Smooth muscle cell (in vitro differentiated cells): ENCODE data around the gene SPG7. TPM values are rescaled to one million over a fixed set of nuclear protein-coding genes. Genes with fewer than 3 reads are reported as not detected.

Experiments used
- DNase-seq: peaks from one replicate; lab custom pipeline; 2025; ENCODE audit not compliant: unreplicated experiment; lab: John Stamatoyannopoulos, UW
- H2AFZ ChIP-seq: fragments of 200-600 bp; sonication (generic); 2 replicates; pipeline ENCODE4 v1.6.0; 2016; ENCODE audit warnings: antibody characterized with exemption, low read depth, mild to moderate bottlenecking
- H3F3A ChIP-seq: fragments of 200-600 bp; sonication (generic); 2 replicates; pipeline ENCODE4 v1.6.0; 2017; ENCODE audit warnings: antibody characterized with exemption, low read depth
- H3K27ac ChIP-seq: fragments of 200-600 bp; sonication (generic); 2 replicates; pipeline ENCODE4 v1.5.1; 2016; ENCODE audit warnings: low read depth, mild to moderate bottlenecking
- H3K27me3 ChIP-seq: fragments of 200-600 bp; sonication (generic); 2 replicates; pipeline ENCODE4 v1.6.1; 2016; ENCODE audit warnings: low read depth, mild to moderate bottlenecking
- H3K36me3 ChIP-seq: fragments of 200-600 bp; sonication (generic); 2 replicates; pipeline ENCODE4 v1.5.1; 2016; ENCODE audit warnings: low read depth
- H3K4me1 ChIP-seq: fragments of 200-600 bp; sonication (generic); 2 replicates; pipeline ENCODE4 v1.5.1; 2016; ENCODE audit warnings: low read depth
- H3K4me2 ChIP-seq: fragments of 200-600 bp; sonication (generic); 2 replicates; pipeline ENCODE4 v1.6.0; 2016; ENCODE audit warnings: mild to moderate bottlenecking
- H3K4me3 ChIP-seq: fragments of 200-600 bp; sonication (generic); 2 replicates; pipeline ENCODE4 v1.5.1; 2016; ENCODE audit warnings: mild to moderate bottlenecking
- H3K79me2 ChIP-seq: fragments of 200-600 bp; sonication (generic); 2 replicates; pipeline ENCODE4 v1.6.0; 2016; ENCODE audit warnings: low read depth, mild to moderate bottlenecking
- H3K9ac ChIP-seq: fragments of 200-600 bp; sonication (generic); 2 replicates; pipeline ENCODE4 v1.6.0; 2016; ENCODE audit warnings: low read depth
- H3K9me3 ChIP-seq: fragments of 200-600 bp; sonication (generic); replicated peaks from 2 replicates; pipeline ENCODE4 v1.5.1; 2016; ENCODE audit warnings: low read depth
- H4K20me1 ChIP-seq: fragments of 200-600 bp; sonication (generic); 2 replicates; pipeline ENCODE4 v1.6.0; 2016; ENCODE audit warnings: low read depth
- CTCF ChIP-seq: fragments of 200-600 bp; sonication (generic); IDR thresholded peaks from 2 replicates; pipeline ENCODE4 v1.5.1; 2017; ENCODE audit warnings: borderline replicate concordance, mild to moderate bottlenecking, antibody characterized with exemption; ENCODE audit not compliant: insufficient read depth, poor library complexity, severe bottlenecking
- WGBS: methylation state at CpG from one replicate; pipeline ENCODE4 v1.1.7; 2016; ENCODE audit warnings: low lambda C conversion rate; 5-methylcytosine and 5-hydroxymethylcytosine counted together
- polyA plus RNA-seq: library from polyadenylated mRNA; unstranded; fragments of >200 nt; fragmentation: Nextera tagmentation; extraction: Ambion mirVana; gene quantifications from 2 replicates; pipeline ENCODE4 v1.2.1, GENCODE V29; 2016
- total RNA-seq: library from RNA; depleted of rRNA; stranded (reverse); fragments of >200 nt; gene quantifications from 2 replicates; pipeline ENCODE4 v1.2.3, GENCODE V29; 2014

SPG7 gene
- total and polyA plus RNA-seq, 2 experiments from 2014 or later = 49.3 to 61.4 TPM

- Histone ChIP-seq H2AFZ (no peak overlapping the region), H3K79me2 (no peaks in the 10 kb centered on the region), H3K9ac (no peak overlapping the region), H3K9me3 (no peaks in the 10 kb centered on the region), H3K4me1 (no peaks in the 10 kb centered on the region), H3K4me2 (no peak overlapping the region), H3K36me3 (no peaks in the 10 kb centered on the region), H3K4me3 (no peak overlapping the region), H3K27me3 (peaks cover 12% of the 10 kb centered on the region), H3K27ac (peak overlapping the region; percentile 52), H4K20me1 (no peaks in the 10 kb centered on the region), H3F3A (no peaks in the 10 kb centered on the region)
- WGBS = 45% methylated on average over 33 of the region's 33 CpGs
- DNase-seq = peak; percentile 57
- no peak for TF ChIP-seq CTCF
Measured at GRCh38 chr16:89581045-89581695, 73.0 kb downstream of the SPG7 start.

- TF ChIP-seq CTCF = no peak
- H3K9me3 ChIP-seq = no peaks in the 10 kb centered on the region
- no peak overlapping the region for H2AFZ ChIP-seq
- no peak overlapping the region for H3K4me3 ChIP-seq
- H3K9ac ChIP-seq = no peak overlapping the region
- no peaks in the 10 kb centered on the region for H3F3A ChIP-seq
- H4K20me1 ChIP-seq = no peaks in the 10 kb centered on the region
- peak overlapping the region; percentile 22 for H3K27ac ChIP-seq
- H3K36me3 ChIP-seq = no peaks in the 10 kb centered on the region
- peaks cover 3% of the 10 kb centered on the region for H3K27me3 ChIP-seq
- no peaks in the 10 kb centered on the region for H3K79me2 ChIP-seq
- no peaks in the 10 kb centered on the region for H3K4me1 ChIP-seq
- no peak overlapping the region for H3K4me2 ChIP-seq
- no peak for DNase-seq
- 79% methylated on average over 15 of the region's 15 CpGs for WGBS
Measured at GRCh38 chr16:89581861-89582563, 73.8 kb downstream of the SPG7 start.

GRCh38 chr16:89582614-89583196, 74.5 kb downstream of the SPG7 start:
- Histone ChIP-seq H3K27me3 (no peaks in the 10 kb centered on the region), H3K27ac (no peak overlapping the region), H3K4me3 (no peak overlapping the region), H4K20me1 (no peaks in the 10 kb centered on the region), H3F3A (no peaks in the 10 kb centered on the region), H3K4me2 (no peak overlapping the region), H3K9ac (no peak overlapping the region), H3K79me2 (no peaks in the 10 kb centered on the region), H2AFZ (no peak overlapping the region), H3K36me3 (no peaks in the 10 kb centered on the region), H3K9me3 (no peaks in the 10 kb centered on the region), H3K4me1 (no peaks in the 10 kb centered on the region)
- DNase-seq = no peak
- no peak for TF ChIP-seq CTCF
- WGBS = 98% methylated on average over 19 of the region's 19 CpGs
